Lower leg skin (tissue), 3 donors: ENCODE measurements around the gene CDH11.

Experiments
- CTCF ChIP-seq, 3 donors: fragments of 450-650 bp; IDR thresholded peaks; one replicate each; pipeline ENCODE4 v1.5.1; 2016; ENCODE audit warnings: antibody characterized with exemption in 3 of 3, mild to moderate bottlenecking in 3 of 3, moderate library complexity in 2 of 3
- POLR2A ChIP-seq, 2 donors: fragments of 450-650 bp; IDR thresholded peaks; one replicate each; pipeline ENCODE4 v1.6.1; 2016 to 2017; ENCODE audit warnings: antibody characterized with exemption in 2 of 2, mild to moderate bottlenecking in 1 of 2, moderate library complexity in 1 of 2

GRCh38 chr16:65064131-65064530 is 57.7 kb downstream of the CDH11 start:
- no peak for TF ChIP-seq CTCF (IDR thresholded peaks at IDR 0.05)
- TF ChIP-seq POLR2A (IDR thresholded peaks at IDR 0.05), result no peak
